ENCODE data around the gene ENOX1.

Gene ENOX1

GRCh38 chr13:43792076-43792881 is 5.5 kb upstream of the ENOX1 start:
- no peak overlapping the region for H3K9ac ChIP-seq (ENCODE audit: low read depth, low read length)
- no peak overlapping the region for H2AFZ ChIP-seq (ENCODE audit: low read depth, low read length)
- no peaks in the 10 kb centered on the region for H3K9me3 ChIP-seq (ENCODE audit: insufficient read depth, low read length, severe bottlenecking)
- no peaks in the 10 kb centered on the region for H3K79me2 ChIP-seq (ENCODE audit: insufficient read depth, low read length)
- no peaks in the 10 kb centered on the region for H3K4me1 ChIP-seq (ENCODE audit: insufficient read depth, low read length)
- DNase-seq, result no peak
- H3K36me3 ChIP-seq (ENCODE audit: insufficient read depth, low read length), result no peaks in the 10 kb centered on the region
- no peaks in the 10 kb centered on the region for H3K27me3 ChIP-seq (ENCODE audit: insufficient read depth, low read length, poor library complexity)
- ATAC-seq (ENCODE audit: insufficient read depth, low read depth), result no peak
- TF ChIP-seq EZH2 (IDR thresholded peaks at IDR 0.05; ENCODE audit: borderline replicate concordance, low read depth, low read length, severe bottlenecking), result no peak
- TF ChIP-seq, protein P1, sequence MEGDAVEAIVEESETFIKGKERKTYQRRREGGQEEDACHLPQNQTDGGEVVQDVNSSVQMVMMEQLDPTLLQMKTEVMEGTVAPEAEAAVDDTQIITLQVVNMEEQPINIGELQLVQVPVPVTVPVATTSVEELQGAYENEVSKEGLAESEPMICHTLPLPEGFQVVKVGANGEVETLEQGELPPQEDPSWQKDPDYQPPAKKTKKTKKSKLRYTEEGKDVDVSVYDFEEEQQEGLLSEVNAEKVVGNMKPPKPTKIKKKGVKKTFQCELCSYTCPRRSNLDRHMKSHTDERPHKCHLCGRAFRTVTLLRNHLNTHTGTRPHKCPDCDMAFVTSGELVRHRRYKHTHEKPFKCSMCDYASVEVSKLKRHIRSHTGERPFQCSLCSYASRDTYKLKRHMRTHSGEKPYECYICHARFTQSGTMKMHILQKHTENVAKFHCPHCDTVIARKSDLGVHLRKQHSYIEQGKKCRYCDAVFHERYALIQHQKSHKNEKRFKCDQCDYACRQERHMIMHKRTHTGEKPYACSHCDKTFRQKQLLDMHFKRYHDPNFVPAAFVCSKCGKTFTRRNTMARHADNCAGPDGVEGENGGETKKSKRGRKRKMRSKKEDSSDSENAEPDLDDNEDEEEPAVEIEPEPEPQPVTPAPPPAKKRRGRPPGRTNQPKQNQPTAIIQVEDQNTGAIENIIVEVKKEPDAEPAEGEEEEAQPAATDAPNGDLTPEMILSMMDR (IDR thresholded peaks at IDR 0.05; ENCODE audit: borderline replicate concordance, extremely low read depth, low read length, poor library complexity, severe bottlenecking), result no peak
- no peak overlapping the region for H3K27ac ChIP-seq (ENCODE audit: low read length)
- no peak overlapping the region for H3K4me2 ChIP-seq (ENCODE audit: insufficient read depth, low read length)
- H3K4me3 ChIP-seq (ENCODE audit: low read depth in 1 of 2, low read length in 2 of 2), result no peak overlapping the region
- no peaks in the 10 kb centered on the region for H4K20me1 ChIP-seq (ENCODE audit: insufficient read depth, low read length)

- ATAC-seq (ENCODE audit: insufficient read depth, low read depth) (no peak), DNase-seq (no peak)
- no peak overlapping the region for H2AFZ ChIP-seq (ENCODE audit: low read depth, low read length)
- no peak overlapping the region for H3K27ac ChIP-seq (ENCODE audit: low read length)
- no peak overlapping the region for H3K9ac ChIP-seq (ENCODE audit: low read depth, low read length)
- H3K4me1 ChIP-seq (ENCODE audit: insufficient read depth, low read length), result no peaks in the 10 kb centered on the region
- H3K36me3 ChIP-seq (ENCODE audit: insufficient read depth, low read length), result no peaks in the 10 kb centered on the region
- no peaks in the 10 kb centered on the region for H3K9me3 ChIP-seq (ENCODE audit: insufficient read depth, low read length, severe bottlenecking)
- no peak for TF ChIP-seq EZH2 (IDR thresholded peaks at IDR 0.05; ENCODE audit: borderline replicate concordance, low read depth, low read length, severe bottlenecking)
- TF ChIP-seq, protein P1 (IDR thresholded peaks at IDR 0.05; ENCODE audit: borderline replicate concordance, extremely low read depth, low read length, poor library complexity, severe bottlenecking), result no peak
- no peak overlapping the region for H3K4me3 ChIP-seq (ENCODE audit: low read depth in 1 of 2, low read length in 2 of 2)
- no peaks in the 10 kb centered on the region for H4K20me1 ChIP-seq (ENCODE audit: insufficient read depth, low read length)
- H3K79me2 ChIP-seq (ENCODE audit: insufficient read depth, low read length), result no peaks in the 10 kb centered on the region
- no peak overlapping the region for H3K4me2 ChIP-seq (ENCODE audit: insufficient read depth, low read length)
- no peaks in the 10 kb centered on the region for H3K27me3 ChIP-seq (ENCODE audit: insufficient read depth, low read length, poor library complexity)
Observed at GRCh38 chr13:43787997-43788396, 1.2 kb upstream of the ENOX1 start.

DNA sequence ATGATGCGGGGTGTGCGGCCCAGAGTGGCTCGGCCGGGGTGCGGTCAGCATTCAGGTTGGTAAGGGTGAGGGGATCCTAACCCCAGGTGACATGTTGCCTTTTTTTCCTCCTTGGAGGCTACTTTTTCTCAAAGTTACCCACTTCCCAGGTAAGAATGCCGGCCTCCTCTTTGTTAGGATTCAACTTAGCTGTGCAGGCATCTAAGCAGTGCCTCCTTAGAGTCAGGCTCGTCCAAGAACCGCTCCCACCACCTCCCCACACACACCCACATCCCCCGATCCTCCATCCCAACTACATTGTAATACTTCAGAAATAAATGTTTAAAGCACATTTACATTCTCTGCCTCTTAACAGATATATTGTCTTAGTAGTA is 733 bp upstream of the ENOX1 start:
- Histone ChIP-seq H3K9me3 (ENCODE audit: insufficient read depth, low read length, severe bottlenecking) (no peaks in the 10 kb centered on the region), H2AFZ (ENCODE audit: low read depth, low read length) (no peak overlapping the region), H4K20me1 (ENCODE audit: insufficient read depth, low read length) (no peaks in the 10 kb centered on the region), H3K79me2 (ENCODE audit: insufficient read depth, low read length) (no peaks in the 10 kb centered on the region), H3K36me3 (ENCODE audit: insufficient read depth, low read length) (no peaks in the 10 kb centered on the region), H3K4me3 (ENCODE audit: low read depth in 1 of 2, low read length in 2 of 2) (no peak overlapping the region), H3K4me1 (ENCODE audit: insufficient read depth, low read length) (no peaks in the 10 kb centered on the region), H3K4me2 (ENCODE audit: insufficient read depth, low read length) (no peak overlapping the region), H3K27ac (ENCODE audit: low read length) (no peak overlapping the region), H3K9ac (ENCODE audit: low read depth, low read length) (no peak overlapping the region), H3K27me3 (ENCODE audit: insufficient read depth, low read length, poor library complexity) (peaks cover 3% of the 10 kb centered on the region)
- ATAC-seq (ENCODE audit: insufficient read depth, low read depth), result no peak
- DNase-seq, result no peak
- TF ChIP-seq, protein P1 (IDR thresholded peaks at IDR 0.05; ENCODE audit: borderline replicate concordance, extremely low read depth, low read length, poor library complexity, severe bottlenecking), result no peak
- TF ChIP-seq EZH2 (IDR thresholded peaks at IDR 0.05; ENCODE audit: borderline replicate concordance, low read depth, low read length, severe bottlenecking), result no peak
